Neural cell (in vitro differentiated cells): ENCODE results near the gene RGS13. TPM values are rescaled to one million over a fixed set of nuclear protein-coding genes. Genes with fewer than 3 reads are reported as not detected.

ENCODE experiments used
- H2AFZ ChIP-seq: fragments of 200-600, 300-800 bp; sonication (generic), shearing (Covaris generic); 2 replicates; pipeline ENCODE4 v1.6.0; 2014; ENCODE audit warnings: low read depth, mild to moderate bottlenecking, antibody characterized with exemption, low read length, moderate library complexity
- H3F3A ChIP-seq: fragments of 200-600 bp; shearing (Covaris generic); 2 replicates; pipeline ENCODE4 v1.6.1; 2016; ENCODE audit warnings: mild to moderate bottlenecking, moderate library complexity, mixed read lengths, antibody characterized with exemption, low read length; ENCODE audit not compliant: insufficient read depth, poor library complexity, severe bottlenecking
- H3K27ac ChIP-seq: fragments of 200-600, 300-800 bp; sonication (generic), shearing (Covaris generic); 2 replicates; pipeline ENCODE4 v1.5.1; 2014; ENCODE audit warnings: mild to moderate bottlenecking, low read length, moderate library complexity
- H3K27me3 ChIP-seq: fragments of 300-800, 200-600 bp; sonication (generic), shearing (Covaris generic); 2 replicates; pipeline ENCODE4 v1.6.0; 2014; ENCODE audit warnings: mild to moderate bottlenecking, low read depth, low read length, moderate library complexity; ENCODE audit not compliant: insufficient read depth
- H3K36me3 ChIP-seq: fragments of 300-800, 200-600 bp; sonication (generic), shearing (Covaris generic); 2 replicates; pipeline ENCODE4 v1.5.1; 2014; ENCODE audit warnings: mild to moderate bottlenecking, antibody characterized with exemption, low read length, moderate library complexity; ENCODE audit not compliant: insufficient read depth
- H3K4me2 ChIP-seq: fragments of 300-800, 200-600 bp; sonication (generic), shearing (Covaris generic); 2 replicates; pipeline ENCODE4 v1.6.0; 2014; ENCODE audit warnings: mild to moderate bottlenecking, low read length
- H3K4me3 ChIP-seq: fragments of 300-800, 200-600 bp; sonication (generic), shearing (Covaris generic); 2 replicates; pipeline ENCODE4 v1.5.1; 2014; ENCODE audit warnings: mild to moderate bottlenecking, low read length, moderate library complexity
- H3K79me2 ChIP-seq: fragments of 200-600 bp; shearing (Covaris generic); replicated peaks from 2 replicates; pipeline ENCODE4 v1.6.0; 2014; ENCODE audit warnings: mild to moderate bottlenecking, low read length, moderate library complexity; ENCODE audit not compliant: insufficient read depth
- H3K9ac ChIP-seq: fragments of 300-800, 200-600 bp; sonication (generic), shearing (Covaris generic); 2 replicates; pipeline ENCODE4 v1.6.1; 2016; ENCODE audit warnings: mild to moderate bottlenecking, low read length, mixed read lengths
- H3K9me2 ChIP-seq: fragments of 200-600 bp; shearing (Covaris generic); 2 replicates; pipeline ENCODE4 v1.6.1; 2016; ENCODE audit warnings: mild to moderate bottlenecking, low read length, mixed read lengths; ENCODE audit not compliant: insufficient read depth
- H3K9me3 ChIP-seq: fragments of 200-600, 300-800 bp; sonication (generic), shearing (Covaris generic); 2 replicates; pipeline ENCODE4 v1.6.1; 2016; ENCODE audit warnings: mild to moderate bottlenecking, mixed run types, low read length, moderate library complexity, mixed read lengths
- H4K20me1 ChIP-seq: fragments of 200-600 bp; shearing (Covaris generic); 2 replicates; pipeline ENCODE4 v1.6.1; 2016; ENCODE audit warnings: mild to moderate bottlenecking, mixed run types; ENCODE audit not compliant: insufficient read depth
- EP300 ChIP-seq: fragments of 450-650 bp; conservative IDR thresholded peaks from 2 replicates; pipeline ENCODE4 v1.6.1; 2014; ENCODE audit warnings: antibody characterized with exemption, mild to moderate bottlenecking, moderate library complexity; ENCODE audit not compliant: poor library complexity, severe bottlenecking
- EZH2 ChIP-seq: fragments of 200-600, 300-800 bp; shearing (Covaris generic), sonication (generic); IDR thresholded peaks from 2 replicates; pipeline ENCODE4 v1.6.1; 2014; ENCODE audit warnings: antibody characterized with exemption, low read length, borderline replicate concordance, mild to moderate bottlenecking; ENCODE audit not compliant: insufficient read depth, poor library complexity, severe bottlenecking
- MXI1 ChIP-seq: fragments of 450-650 bp; conservative IDR thresholded peaks from 2 replicates; pipeline ENCODE4 v1.6.1; 2014; ENCODE audit warnings: antibody characterized with exemption, mild to moderate bottlenecking; ENCODE audit not compliant: poor library complexity, severe bottlenecking
- POLR2AphosphoS5 ChIP-seq: IDR thresholded peaks from 2 replicates; pipeline ENCODE4 v1.6.1; 2012
- RAD21 ChIP-seq: fragments of 450-650 bp; conservative IDR thresholded peaks from 2 replicates; pipeline ENCODE4 v1.6.1; 2014; ENCODE audit warnings: antibody characterized with exemption, mild to moderate bottlenecking, moderate library complexity
- REST ChIP-seq: IDR thresholded peaks from 2 replicates; pipeline ENCODE4 v1.6.1; 2012; ENCODE audit warnings: borderline replicate concordance
- SMC3 ChIP-seq: fragments of 450-650 bp; conservative IDR thresholded peaks from 2 replicates; pipeline ENCODE4 v1.6.1; 2014; ENCODE audit warnings: antibody characterized with exemption, mild to moderate bottlenecking, moderate library complexity; ENCODE audit not compliant: poor library complexity
- TAF1 ChIP-seq: IDR thresholded peaks from 2 replicates; pipeline ENCODE4 v1.6.1; 2012; ENCODE audit warnings: low read depth
- polyA plus RNA-seq: library from polyadenylated mRNA; depleted of rRNA; stranded (reverse); fragments of >200 nt; gene quantifications from 2 replicates; pipeline ENCODE4 v1.2.3, GENCODE V29; 2014
- TF ChIP-seq, protein P1 (sequence below): fragments of 450-650 bp; IDR thresholded peaks from 2 replicates; pipeline ENCODE4 v1.5.1; 2014; ENCODE audit warnings: antibody characterized with exemption, mild to moderate bottlenecking, moderate library complexity; ENCODE audit not compliant: poor library complexity, severe bottlenecking

The RGS13 gene
- polyA plus RNA-seq, 1 donor from 2014 or later, result not detected

- H4K20me1 ChIP-seq, result no peaks in the 10 kb centered on the region
- no peaks in the 10 kb centered on the region for H3K9me3 ChIP-seq
- no peaks in the 10 kb centered on the region for H3K36me3 ChIP-seq
- H3K4me3 ChIP-seq, result no peak overlapping the region
- H3K4me2 ChIP-seq, result no peak overlapping the region
- H3K79me2 ChIP-seq, result no peaks in the 10 kb centered on the region
- no peaks in the 10 kb centered on the region for H3K9me2 ChIP-seq
- no peak overlapping the region for H2AFZ ChIP-seq
- no peaks in the 10 kb centered on the region for H3K27me3 ChIP-seq
- no peak overlapping the region for H3K27ac ChIP-seq
- TF ChIP-seq TAF1 (no peak), RAD21 (no peak), SMC3 (no peak), EP300 (no peak), POLR2AphosphoS5 (no peak), REST (no peak), EZH2 (no peak), MXI1 (no peak)
- TF ChIP-seq, protein P1, sequence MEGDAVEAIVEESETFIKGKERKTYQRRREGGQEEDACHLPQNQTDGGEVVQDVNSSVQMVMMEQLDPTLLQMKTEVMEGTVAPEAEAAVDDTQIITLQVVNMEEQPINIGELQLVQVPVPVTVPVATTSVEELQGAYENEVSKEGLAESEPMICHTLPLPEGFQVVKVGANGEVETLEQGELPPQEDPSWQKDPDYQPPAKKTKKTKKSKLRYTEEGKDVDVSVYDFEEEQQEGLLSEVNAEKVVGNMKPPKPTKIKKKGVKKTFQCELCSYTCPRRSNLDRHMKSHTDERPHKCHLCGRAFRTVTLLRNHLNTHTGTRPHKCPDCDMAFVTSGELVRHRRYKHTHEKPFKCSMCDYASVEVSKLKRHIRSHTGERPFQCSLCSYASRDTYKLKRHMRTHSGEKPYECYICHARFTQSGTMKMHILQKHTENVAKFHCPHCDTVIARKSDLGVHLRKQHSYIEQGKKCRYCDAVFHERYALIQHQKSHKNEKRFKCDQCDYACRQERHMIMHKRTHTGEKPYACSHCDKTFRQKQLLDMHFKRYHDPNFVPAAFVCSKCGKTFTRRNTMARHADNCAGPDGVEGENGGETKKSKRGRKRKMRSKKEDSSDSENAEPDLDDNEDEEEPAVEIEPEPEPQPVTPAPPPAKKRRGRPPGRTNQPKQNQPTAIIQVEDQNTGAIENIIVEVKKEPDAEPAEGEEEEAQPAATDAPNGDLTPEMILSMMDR, result no peak
- H3F3A ChIP-seq, result no peaks in the 10 kb centered on the region
- no peak overlapping the region for H3K9ac ChIP-seq
Observed at GRCh38 chr1:192600275-192600674, 35.7 kb upstream of the RGS13 start.

GRCh38 chr1:192601143-192601542 lies 34.8 kb upstream of the RGS13 start:
- H3K27me3 ChIP-seq, result no peaks in the 10 kb centered on the region
- no peak overlapping the region for H3K4me2 ChIP-seq
- no peaks in the 10 kb centered on the region for H3K9me3 ChIP-seq
- no peaks in the 10 kb centered on the region for H3F3A ChIP-seq
- no peak overlapping the region for H2AFZ ChIP-seq
- no peaks in the 10 kb centered on the region for H3K36me3 ChIP-seq
- H3K79me2 ChIP-seq, result no peaks in the 10 kb centered on the region
- no peak overlapping the region for H3K9ac ChIP-seq
- TF ChIP-seq EZH2 (no peak), TAF1 (no peak), MXI1 (no peak), EP300 (no peak), RAD21 (no peak), REST (no peak), SMC3 (no peak), POLR2AphosphoS5 (no peak)
- TF ChIP-seq, protein P1, result no peak
- H3K4me3 ChIP-seq, result no peak overlapping the region
- no peaks in the 10 kb centered on the region for H3K9me2 ChIP-seq
- H3K27ac ChIP-seq, result no peak overlapping the region
- no peaks in the 10 kb centered on the region for H4K20me1 ChIP-seq
